ENCODE measurements around the gene SSX5.

- TF ChIP-seq CTCF (conservative IDR thresholded peaks at IDR 0.05; ENCODE audit: low read length) (no peak), EZH2phosphoT487 (IDR thresholded peaks at IDR 0.05; ENCODE audit: borderline replicate concordance, low read depth, low read length) (no peak)
Observed at GRCh38 chrX:48165241-48165640, 31.4 kb downstream of the SSX5 start.

Data from OCI-LY7 (cell line).